IMR-90 (cell line): Measurements from ENCODE around the gene EPS8. TPM values are rescaled to one million over a fixed set of nuclear protein-coding genes. Genes with fewer than 3 reads are reported as not detected.

Experiments
- ATAC-seq: fragments of 200-7000 bp; cut with Tn5 transposase; 2 replicates; pipeline ENCODE4 v1.9.1; 2020; ENCODE audit warnings: low read depth, mild to moderate bottlenecking, moderate library complexity
- BruUV-seq: library from RNA; stranded (reverse); fragments of 400-500 nt; replicated peaks from 2 replicates; lab custom pipeline; 2021; lab: Mats Ljungman, UMichigan
- CTCF ChIA-PET: fragments of 300-600 bp; formaldehyde crosslinking; extraction: SDS; loops from one replicate; lab custom pipeline; 2021; ENCODE audit warnings: antibody characterized with exemption; lab: Yijun Ruan, JAX
- POLR2A ChIA-PET: fragments of 300-600 bp; sonication (Branson Sonifier 250); formaldehyde crosslinking; loops from one replicate; lab custom pipeline; 2022; ENCODE audit warnings: antibody characterized with exemption; ENCODE audit not compliant: unreplicated experiment; lab: Charles Lee
- DNase-seq: peaks from one replicate; pipeline ENCODE4 v3.0.0; 2013
- H2AFZ ChIP-seq: replicated peaks from 2 replicates; pipeline ENCODE3; 2013; ENCODE audit warnings: low read length, mild to moderate bottlenecking; ENCODE audit not compliant: poor library complexity
- H2AK5ac ChIP-seq: 2 replicates; pipeline ENCODE4 v1.6.1; 2013; ENCODE audit warnings: low read depth, low read length, inconsistent platforms
- H2AK9ac ChIP-seq: replicated peaks from 2 replicates; pipeline ENCODE3; 2013; ENCODE audit warnings: mild to moderate bottlenecking, low read depth, low read length, moderate library complexity; ENCODE audit not compliant: poor library complexity
- H2BK120ac ChIP-seq: 2 replicates; pipeline ENCODE4 v1.6.1; 2013; ENCODE audit warnings: low read depth, low read length, inconsistent platforms
- H2BK15ac ChIP-seq: 3 replicates; pipeline ENCODE4 v1.6.1; 2013; ENCODE audit warnings: low read depth, low read length, inconsistent platforms
- H2BK20ac ChIP-seq: 2 replicates; pipeline ENCODE4 v1.6.1; 2013; ENCODE audit warnings: low read depth, mild to moderate bottlenecking, inconsistent platforms, low read length, moderate library complexity
- H2BK5ac ChIP-seq: 2 replicates; pipeline ENCODE4 v1.6.1; 2013; ENCODE audit warnings: mild to moderate bottlenecking, low read depth, low read length, inconsistent platforms; ENCODE audit not compliant: poor library complexity, severe bottlenecking
- H3K14ac ChIP-seq: replicated peaks from 2 replicates; pipeline ENCODE4 v1.6.1; 2013; ENCODE audit warnings: low read depth, low read length, inconsistent platforms
- H3K18ac ChIP-seq: 2 replicates; pipeline ENCODE4 v1.6.1; 2013; ENCODE audit warnings: low read depth, low read length, control low read depth
- H3K23ac ChIP-seq: 2 replicates; pipeline ENCODE4 v1.6.1; 2013; ENCODE audit warnings: low read depth, low read length, inconsistent platforms
- H3K27ac ChIP-seq: 2 replicates; pipeline ENCODE4 v1.5.1; 2013; ENCODE audit warnings: mild to moderate bottlenecking, control low read depth, low read length; ENCODE audit not compliant: insufficient read depth
- H3K27me3 ChIP-seq: 2 replicates; pipeline ENCODE4 v1.6.1; 2013; ENCODE audit warnings: low read length; ENCODE audit not compliant: control insufficient read depth, insufficient read depth
- H3K36me3 ChIP-seq: 2 replicates; pipeline ENCODE4 v1.6.1; 2013; ENCODE audit warnings: low read length, mixed read lengths; ENCODE audit not compliant: control insufficient read depth, insufficient read depth
- H3K4ac ChIP-seq: 2 replicates; pipeline ENCODE4 v1.6.1; 2013; ENCODE audit warnings: low read depth, low read length, inconsistent platforms
- H3K4me1 ChIP-seq: 2 replicates; pipeline ENCODE4 v1.6.1; 2013; ENCODE audit warnings: low read length, mixed read lengths; ENCODE audit not compliant: control insufficient read depth, insufficient read depth
- H3K4me2 ChIP-seq: 2 replicates; pipeline ENCODE4 v1.6.1; 2013; ENCODE audit warnings: low read depth, mild to moderate bottlenecking, control low read depth, low read length, moderate library complexity
- H3K4me3 ChIP-seq: 2 replicates; pipeline ENCODE4 v1.5.1; 2013; ENCODE audit warnings: low read depth, mild to moderate bottlenecking, control low read depth, low read length, moderate library complexity; ENCODE audit not compliant: insufficient read depth
- H3K56ac ChIP-seq: 2 replicates; pipeline ENCODE4 v1.6.1; 2013; ENCODE audit warnings: low read length, inconsistent platforms; ENCODE audit not compliant: insufficient read depth; ENCODE audit errors: extremely low read depth
- H3K79me1 ChIP-seq, 2 experiments: 2 replicates each; pipeline ENCODE4 v1.6.1; 2013; ENCODE audit warnings: low read length in 2 of 2, inconsistent platforms in 1 of 2, low read depth in 1 of 2
- H3K9ac ChIP-seq: 2 replicates; pipeline ENCODE4 v1.6.1; 2013; ENCODE audit warnings: low read depth, low read length, control low read depth
- H3K9me1 ChIP-seq: 2 replicates; pipeline ENCODE4 v1.6.1; 2013; ENCODE audit warnings: low read length, inconsistent platforms; ENCODE audit not compliant: insufficient read depth
- H3K9me3 ChIP-seq: 2 replicates; pipeline ENCODE4 v1.6.1; 2013; ENCODE audit warnings: low read length; ENCODE audit not compliant: control insufficient read depth, insufficient read depth
- H4K20me1 ChIP-seq: 2 replicates; pipeline ENCODE4 v1.6.1; 2013; ENCODE audit warnings: low read length, inconsistent platforms; ENCODE audit not compliant: insufficient read depth
- H4K5ac ChIP-seq: 2 replicates; pipeline ENCODE4 v1.6.1; 2013; ENCODE audit warnings: mild to moderate bottlenecking, low read depth, low read length, control low read depth
- H4K8ac ChIP-seq, 2 experiments: 2 replicates each; pipeline ENCODE4 v1.6.1; 2013; ENCODE audit warnings: low read depth in 2 of 2, low read length in 2 of 2, control low read depth in 1 of 2, inconsistent platforms in 1 of 2
- H4K91ac ChIP-seq: 2 replicates; pipeline ENCODE4 v1.6.1; 2013; ENCODE audit warnings: low read depth, low read length, inconsistent platforms; ENCODE audit not compliant: insufficient read depth
- FOS ChIP-seq: fragments of 150-350 bp; IDR thresholded peaks from 2 replicates; pipeline ENCODE4 v1.6.1; 2016; ENCODE audit warnings: low read depth, low read length
- RAD21 ChIP-seq: IDR thresholded peaks from 2 replicates; pipeline ENCODE4 v1.6.1; 2012; ENCODE audit warnings: low read length, improper control_type of control experiment
- RFX5 ChIP-seq: IDR thresholded peaks from 2 replicates; pipeline ENCODE4 v1.8.0; 2012; ENCODE audit warnings: low read depth, mild to moderate bottlenecking, low read length, moderate library complexity
- WGBS, 2 experiments: methylation state at CpG; one replicate each; pipeline versions ENCODE4 v1.1.5 to v1.1.7; 2013; ENCODE audit warnings: missing lambda C conversion rate in 2 of 2; ENCODE audit not compliant: insufficient read length in 1 of 2; ENCODE audit errors: extremely low coverage in 2 of 2; 5-methylcytosine and 5-hydroxymethylcytosine counted together
- dilution Hi-C: fragments of 300-500 bp; cut with HindIII; formaldehyde crosslinking; loops from one replicate; pipeline ENCODE4 v1.14.3; 2018; ENCODE audit warnings: low sequenced_read_pairs; ENCODE audit not compliant: unreplicated experiment
- in situ Hi-C: fragments of 300-500 bp; cut with MboI; formaldehyde crosslinking; loops from 3 replicates; pipeline ENCODE4 v1.14.3; 2019; ENCODE audit warnings: low sequenced_read_pairs, inconsistent platforms, mixed read lengths
- intact Hi-C: fragments of 100-400 bp; cut with micrococcal nuclease; formaldehyde crosslinking; loops from 2 replicates; pipeline ENCODE4 v1.10.0; 2022
- polyA plus RNA-seq, 3 experiments: library from polyadenylated mRNA; depleted of rRNA; stranded (reverse); fragments of >200 nt; gene quantifications; 2 replicates each; pipeline ENCODE4 v1.2.3, GENCODE V29; 2012; ENCODE audit warnings: low replicate concordance in 1 of 3
- total RNA-seq: library from RNA; depleted of rRNA; stranded (reverse); fragments of >200 nt; gene quantifications from 2 replicates; pipeline ENCODE4 v1.2.3, GENCODE V29; 2012
- TF ChIP-seq, protein P1 (sequence below): fragments of 150-350 bp; IDR thresholded peaks from 2 replicates; pipeline ENCODE4 v1.6.1; 2017; ENCODE audit warnings: mild to moderate bottlenecking, antibody characterized with exemption, low read length, low read depth
- TF ChIP-seq, protein P2 (sequence below): conservative IDR thresholded peaks from 2 replicates; pipeline ENCODE4 v1.5.1; 2012; ENCODE audit warnings: mild to moderate bottlenecking, low read depth, low read length, improper control_type of control experiment
- TF ChIP-seq, protein P3 (sequence below): fragments of 150-350 bp; IDR thresholded peaks from 2 replicates; pipeline ENCODE4 v1.6.1; 2016; ENCODE audit warnings: low read depth, mild to moderate bottlenecking, low read length, moderate library complexity, borderline replicate concordance

Gene EPS8
- total and polyA plus RNA-seq, 2 of the 4 experiments (the other 2 are of a cell fraction): 45.1 to 104 TPM

DNA sequence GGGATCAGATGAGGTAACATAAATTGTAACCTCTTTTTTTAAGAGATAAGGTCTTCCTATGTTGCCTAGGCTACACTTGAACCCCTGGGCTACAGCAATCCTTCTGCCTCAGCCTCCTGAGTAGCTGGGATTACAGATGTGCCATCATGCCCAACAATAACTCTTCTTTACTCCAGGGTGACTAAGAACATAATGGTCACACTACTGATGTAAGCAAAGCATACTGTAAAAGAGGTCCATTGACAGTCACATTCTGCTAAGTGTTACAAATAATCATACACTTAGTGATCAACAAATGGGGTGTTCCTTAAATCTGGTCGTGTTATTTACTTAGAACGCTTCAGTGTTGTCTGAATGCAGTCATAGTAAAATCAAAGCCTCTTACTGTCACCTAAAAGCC, 68.9 kb downstream of the EPS8 start:
- peak overlapping the region; percentile 57; the same call in 1 of the 2 replicates for H4K5ac ChIP-seq
- H2BK15ac ChIP-seq: peak overlapping the region; percentile 48; the same call in 1 of the 3 replicates
- no peak overlapping the region for H2BK5ac ChIP-seq
- WGBS, 2 experiments: no CpG with 5 or more reads among the region's 2 CpGs
- H3K36me3 ChIP-seq: no peaks in the 10 kb centered on the region
- H3K18ac ChIP-seq: peak overlapping the region; percentile 46; the same call in 1 of the 2 replicates
- H3K79me1 ChIP-seq: peaks cover 18 to 62% of the 10 kb centered on the region in 2 experiments
- peak overlapping the region; percentile 2; the same call in 1 of the 2 replicates for H3K23ac ChIP-seq
- H3K9me3 ChIP-seq: no peaks in the 10 kb centered on the region
- no peak overlapping the region for H3K56ac ChIP-seq
- no peak overlapping the region for H4K91ac ChIP-seq
- H2AFZ ChIP-seq: no peak overlapping the region
- dilution Hi-C loops: no loop called here
- H2BK120ac ChIP-seq: peak overlapping the region; percentile 37; the same call in 1 of the 2 replicates
- peak overlapping the region in 1 of 2 experiments; percentile 42; a peak in 2 of 4 replicates for H4K8ac ChIP-seq
- H3K27ac ChIP-seq: no peak overlapping the region
- no peaks in the 10 kb centered on the region for H4K20me1 ChIP-seq
- no peak overlapping the region for H3K9ac ChIP-seq
- H2AK5ac ChIP-seq: peak overlapping the region; percentile 53; the same call in 1 of the 2 replicates
- intact Hi-C loops: no loop called here
- in situ Hi-C loops: no loop called here
- peak overlapping the region; percentile 27 for H3K14ac ChIP-seq
- H2AK9ac ChIP-seq: no peak overlapping the region
- no peak overlapping the region for H3K4me2 ChIP-seq
- H2BK20ac ChIP-seq: no peak overlapping the region
- ChIA-PET POLR2A (no interaction called here), CTCF (no interaction called here)
- H3K4me3 ChIP-seq: no peak overlapping the region
- TF ChIP-seq, protein P1, sequence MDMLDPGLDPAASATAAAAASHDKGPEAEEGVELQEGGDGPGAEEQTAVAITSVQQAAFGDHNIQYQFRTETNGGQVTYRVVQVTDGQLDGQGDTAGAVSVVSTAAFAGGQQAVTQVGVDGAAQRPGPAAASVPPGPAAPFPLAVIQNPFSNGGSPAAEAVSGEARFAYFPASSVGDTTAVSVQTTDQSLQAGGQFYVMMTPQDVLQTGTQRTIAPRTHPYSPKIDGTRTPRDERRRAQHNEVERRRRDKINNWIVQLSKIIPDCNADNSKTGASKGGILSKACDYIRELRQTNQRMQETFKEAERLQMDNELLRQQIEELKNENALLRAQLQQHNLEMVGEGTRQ: no peak
- TF ChIP-seq FOS (no peak), RAD21 (no peak), RFX5 (no peak)
- TF ChIP-seq, protein P2, sequence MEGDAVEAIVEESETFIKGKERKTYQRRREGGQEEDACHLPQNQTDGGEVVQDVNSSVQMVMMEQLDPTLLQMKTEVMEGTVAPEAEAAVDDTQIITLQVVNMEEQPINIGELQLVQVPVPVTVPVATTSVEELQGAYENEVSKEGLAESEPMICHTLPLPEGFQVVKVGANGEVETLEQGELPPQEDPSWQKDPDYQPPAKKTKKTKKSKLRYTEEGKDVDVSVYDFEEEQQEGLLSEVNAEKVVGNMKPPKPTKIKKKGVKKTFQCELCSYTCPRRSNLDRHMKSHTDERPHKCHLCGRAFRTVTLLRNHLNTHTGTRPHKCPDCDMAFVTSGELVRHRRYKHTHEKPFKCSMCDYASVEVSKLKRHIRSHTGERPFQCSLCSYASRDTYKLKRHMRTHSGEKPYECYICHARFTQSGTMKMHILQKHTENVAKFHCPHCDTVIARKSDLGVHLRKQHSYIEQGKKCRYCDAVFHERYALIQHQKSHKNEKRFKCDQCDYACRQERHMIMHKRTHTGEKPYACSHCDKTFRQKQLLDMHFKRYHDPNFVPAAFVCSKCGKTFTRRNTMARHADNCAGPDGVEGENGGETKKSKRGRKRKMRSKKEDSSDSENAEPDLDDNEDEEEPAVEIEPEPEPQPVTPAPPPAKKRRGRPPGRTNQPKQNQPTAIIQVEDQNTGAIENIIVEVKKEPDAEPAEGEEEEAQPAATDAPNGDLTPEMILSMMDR: no peak
- TF ChIP-seq, protein P3, sequence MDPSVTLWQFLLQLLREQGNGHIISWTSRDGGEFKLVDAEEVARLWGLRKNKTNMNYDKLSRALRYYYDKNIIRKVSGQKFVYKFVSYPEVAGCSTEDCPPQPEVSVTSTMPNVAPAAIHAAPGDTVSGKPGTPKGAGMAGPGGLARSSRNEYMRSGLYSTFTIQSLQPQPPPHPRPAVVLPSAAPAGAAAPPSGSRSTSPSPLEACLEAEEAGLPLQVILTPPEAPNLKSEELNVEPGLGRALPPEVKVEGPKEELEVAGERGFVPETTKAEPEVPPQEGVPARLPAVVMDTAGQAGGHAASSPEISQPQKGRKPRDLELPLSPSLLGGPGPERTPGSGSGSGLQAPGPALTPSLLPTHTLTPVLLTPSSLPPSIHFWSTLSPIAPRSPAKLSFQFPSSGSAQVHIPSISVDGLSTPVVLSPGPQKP: no peak
- no TSS peak for BruUV-seq
- ATAC-seq: no peak
- H3K4ac ChIP-seq: peak overlapping the region; percentile 40; the same call in 1 of the 2 replicates
- H3K4me1 ChIP-seq: peaks cover 15% of the 10 kb centered on the region
- DNase-seq: peak; percentile 29
- H3K9me1 ChIP-seq: no peaks in the 10 kb centered on the region; the same call in 1 of the 2 replicates
- H3K27me3 ChIP-seq: no peaks in the 10 kb centered on the region
